ENCODE results near the gene ZBED6. TPM values are rescaled to one million over a fixed set of nuclear protein-coding genes. Genes with fewer than 3 reads are reported as not detected.
A peak's percentile ranks its signal among the peaks of the same experiment; 100 is the strongest.

The ZBED6 gene
- total and polyA plus RNA-seq, 9 of the 15 experiments (the other 6 are each of a cell fraction or from before 2014, with no cell fraction given), result 0.21 to 16.6 (median 5.0) TPM

DNA sequence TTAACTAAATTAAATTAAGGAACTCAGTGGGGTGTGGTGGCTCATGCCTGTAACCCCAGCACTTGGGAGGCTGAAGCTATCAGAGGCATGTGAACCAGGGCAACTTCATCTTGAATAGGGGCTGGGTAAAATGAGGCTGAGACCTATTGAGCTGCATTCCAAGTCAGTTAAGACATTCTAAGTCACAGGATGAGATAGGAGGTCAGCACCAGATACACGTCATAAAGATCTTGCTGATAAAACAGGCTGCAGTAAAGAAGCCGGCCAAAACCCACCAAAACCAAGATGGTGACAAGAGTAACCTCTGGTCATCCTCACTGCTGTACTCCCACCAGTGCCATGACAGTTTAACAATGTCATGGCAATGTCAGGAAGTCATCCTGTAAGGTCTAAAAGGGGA lies 36.7 kb upstream of the ZBED6 start (continued):
- TF ChIP-seq, protein P1, sequence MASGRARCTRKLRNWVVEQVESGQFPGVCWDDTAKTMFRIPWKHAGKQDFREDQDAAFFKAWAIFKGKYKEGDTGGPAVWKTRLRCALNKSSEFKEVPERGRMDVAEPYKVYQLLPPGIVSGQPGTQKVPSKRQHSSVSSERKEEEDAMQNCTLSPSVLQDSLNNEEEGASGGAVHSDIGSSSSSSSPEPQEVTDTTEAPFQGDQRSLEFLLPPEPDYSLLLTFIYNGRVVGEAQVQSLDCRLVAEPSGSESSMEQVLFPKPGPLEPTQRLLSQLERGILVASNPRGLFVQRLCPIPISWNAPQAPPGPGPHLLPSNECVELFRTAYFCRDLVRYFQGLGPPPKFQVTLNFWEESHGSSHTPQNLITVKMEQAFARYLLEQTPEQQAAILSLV (tag; IDR thresholded peaks at IDR 0.05), result 0 out of 2 replicates have a peak, but pooled peaks have one; percentile 45
- TF ChIP-seq ELF4 (CRISPR knock-in tag; IDR thresholded peaks at IDR 0.05), result 0 out of 2 replicates have a peak, but pooled peaks have one; percentile 26
- TF ChIP-seq FOSL1 (tag; conservative IDR thresholded peaks at IDR 0.05), result 0 out of 2 replicates have a peak, but pooled peaks have one; percentile 30
- peak; percentile 90; the same call in 1 of the 2 replicates for TF ChIP-seq HIVEP1 (CRISPR knock-in tag; IDR thresholded peaks at IDR 0.05)
- TF ChIP-seq, protein P2, sequence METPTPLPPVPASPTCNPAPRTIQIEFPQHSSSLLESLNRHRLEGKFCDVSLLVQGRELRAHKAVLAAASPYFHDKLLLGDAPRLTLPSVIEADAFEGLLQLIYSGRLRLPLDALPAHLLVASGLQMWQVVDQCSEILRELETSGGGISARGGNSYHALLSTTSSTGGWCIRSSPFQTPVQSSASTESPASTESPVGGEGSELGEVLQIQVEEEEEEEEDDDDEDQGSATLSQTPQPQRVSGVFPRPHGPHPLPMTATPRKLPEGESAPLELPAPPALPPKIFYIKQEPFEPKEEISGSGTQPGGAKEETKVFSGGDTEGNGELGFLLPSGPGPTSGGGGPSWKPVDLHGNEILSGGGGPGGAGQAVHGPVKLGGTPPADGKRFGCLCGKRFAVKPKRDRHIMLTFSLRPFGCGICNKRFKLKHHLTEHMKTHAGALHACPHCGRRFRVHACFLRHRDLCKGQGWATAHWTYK (CRISPR knock-in tag; IDR thresholded peaks at IDR 0.05), result 0 out of 2 replicates have a peak, but pooled peaks have one; percentile 58
- TF ChIP-seq ZNF197 (CRISPR knock-in tag; IDR thresholded peaks at IDR 0.05; ENCODE audit: low read depth), result 0 out of 2 replicates have a peak, but pooled peaks have one; percentile 64
- peak; percentile 29; the same call in 1 of the 2 replicates for TF ChIP-seq ELF2 (CRISPR knock-in tag; IDR thresholded peaks at IDR 0.05)
- TF ChIP-seq, protein P3, sequence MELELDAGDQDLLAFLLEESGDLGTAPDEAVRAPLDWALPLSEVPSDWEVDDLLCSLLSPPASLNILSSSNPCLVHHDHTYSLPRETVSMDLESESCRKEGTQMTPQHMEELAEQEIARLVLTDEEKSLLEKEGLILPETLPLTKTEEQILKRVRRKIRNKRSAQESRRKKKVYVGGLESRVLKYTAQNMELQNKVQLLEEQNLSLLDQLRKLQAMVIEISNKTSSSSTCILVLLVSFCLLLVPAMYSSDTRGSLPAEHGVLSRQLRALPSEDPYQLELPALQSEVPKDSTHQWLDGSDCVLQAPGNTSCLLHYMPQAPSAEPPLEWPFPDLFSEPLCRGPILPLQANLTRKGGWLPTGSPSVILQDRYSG (tag; conservative IDR thresholded peaks at IDR 0.05; ENCODE audit: low read depth), result peak; percentile 90
- peak; percentile 32; the same call in 1 of the 2 replicates for TF ChIP-seq ZNF766 (CRISPR knock-in tag; conservative IDR thresholded peaks at IDR 0.05)
- peak; percentile 20; the same call in 1 of the 2 replicates for TF ChIP-seq ZNF445 (CRISPR knock-in tag; IDR thresholded peaks at IDR 0.05; ENCODE audit: low read depth)
- TF ChIP-seq MEF2D (tag; conservative IDR thresholded peaks at IDR 0.05; ENCODE audit: low read depth), result 0 out of 2 replicates have a peak, but pooled peaks have one; percentile 37
- TF ChIP-seq, protein P4, sequence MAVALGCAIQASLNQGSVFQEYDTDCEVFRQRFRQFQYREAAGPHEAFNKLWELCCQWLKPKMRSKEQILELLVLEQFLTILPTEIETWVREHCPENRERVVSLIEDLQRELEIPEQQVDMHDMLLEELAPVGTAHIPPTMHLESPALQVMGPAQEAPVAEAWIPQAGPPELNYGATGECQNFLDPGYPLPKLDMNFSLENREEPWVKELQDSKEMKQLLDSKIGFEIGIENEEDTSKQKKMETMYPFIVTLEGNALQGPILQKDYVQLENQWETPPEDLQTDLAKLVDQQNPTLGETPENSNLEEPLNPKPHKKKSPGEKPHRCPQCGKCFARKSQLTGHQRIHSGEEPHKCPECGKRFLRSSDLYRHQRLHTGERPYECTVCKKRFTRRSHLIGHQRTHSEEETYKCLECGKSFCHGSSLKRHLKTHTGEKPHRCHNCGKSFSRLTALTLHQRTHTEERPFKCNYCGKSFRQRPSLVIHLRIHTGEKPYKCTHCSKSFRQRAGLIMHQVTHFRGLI (CRISPR knock-in tag; IDR thresholded peaks at IDR 0.05), result 0 out of 2 replicates have a peak, but pooled peaks have one; percentile 57
- peak; percentile 46; the same call in 1 of the 2 replicates for TF ChIP-seq OTX1 (CRISPR knock-in tag; IDR thresholded peaks at IDR 0.05)
- peak; percentile 40; the same call in 1 of the 2 replicates for TF ChIP-seq DDX20 (tag; IDR thresholded peaks at IDR 0.05; ENCODE audit: low read depth)
- TF ChIP-seq, protein P5, sequence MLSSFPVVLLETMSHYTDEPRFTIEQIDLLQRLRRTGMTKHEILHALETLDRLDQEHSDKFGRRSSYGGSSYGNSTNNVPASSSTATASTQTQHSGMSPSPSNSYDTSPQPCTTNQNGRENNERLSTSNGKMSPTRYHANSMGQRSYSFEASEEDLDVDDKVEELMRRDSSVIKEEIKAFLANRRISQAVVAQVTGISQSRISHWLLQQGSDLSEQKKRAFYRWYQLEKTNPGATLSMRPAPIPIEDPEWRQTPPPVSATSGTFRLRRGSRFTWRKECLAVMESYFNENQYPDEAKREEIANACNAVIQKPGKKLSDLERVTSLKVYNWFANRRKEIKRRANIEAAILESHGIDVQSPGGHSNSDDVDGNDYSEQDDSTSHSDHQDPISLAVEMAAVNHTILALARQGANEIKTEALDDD (IDR thresholded peaks at IDR 0.05), result peak; percentile 56; the same call in 1 of the 2 replicates
- TF ChIP-seq ZNF354B (CRISPR knock-in tag; IDR thresholded peaks at IDR 0.05), result peak; percentile 57; the same call in 1 of the 2 replicates
- peak; percentile 25; the same call in 1 of the 2 replicates for TF ChIP-seq ATF7 (IDR thresholded peaks at IDR 0.05)
- TF ChIP-seq ZNF79 (CRISPR knock-in tag; IDR thresholded peaks at IDR 0.05; ENCODE audit: low read depth), result peak; percentile 84
- 0 out of 2 replicates have a peak, but pooled peaks have one; percentile 34 for TF ChIP-seq ZNF589 (CRISPR knock-in tag; IDR thresholded peaks at IDR 0.05; ENCODE audit: low read depth)
- TF ChIP-seq TCFL5 (CRISPR knock-in tag; conservative IDR thresholded peaks at IDR 0.05), result peak; percentile 88

Data from K562 (cell line).